ENCODE data around the gene RNASEL.
"Not testable (repeated sequence)": the region's sequence is repeated elsewhere in the genome, so short reads cannot be mapped to it uniquely, and the experiment has no call there.

RNASEL gene

GRCh38 chr1:182564406-182565004, 24.6 kb downstream of the RNASEL start:
- no peaks in the 10 kb centered on the region for H3K27me3 ChIP-seq (ENCODE audit: control insufficient read depth, insufficient read depth, low read length, poor library complexity, severe bottlenecking)
- no peaks in the 10 kb centered on the region for H3K4me1 ChIP-seq (ENCODE audit: control insufficient read depth, insufficient read depth, low read length)
- H3K9me3 ChIP-seq (ENCODE audit: control insufficient read depth, low read length) = no peaks in the 10 kb centered on the region
- H3K27ac ChIP-seq (ENCODE audit: insufficient read depth, low read depth, low read length, poor library complexity, severe bottlenecking) = no peak overlapping the region
- no peak overlapping the region for H3K4me3 ChIP-seq (ENCODE audit: insufficient read depth, low read depth, low read length)
- WGBS, 2 experiments = 90 to 91% methylated on average over 2 of the region's 2 CpGs
- H3K36me3 ChIP-seq (ENCODE audit: control insufficient read depth, insufficient read depth, low read length) = no peaks in the 10 kb centered on the region

DNA sequence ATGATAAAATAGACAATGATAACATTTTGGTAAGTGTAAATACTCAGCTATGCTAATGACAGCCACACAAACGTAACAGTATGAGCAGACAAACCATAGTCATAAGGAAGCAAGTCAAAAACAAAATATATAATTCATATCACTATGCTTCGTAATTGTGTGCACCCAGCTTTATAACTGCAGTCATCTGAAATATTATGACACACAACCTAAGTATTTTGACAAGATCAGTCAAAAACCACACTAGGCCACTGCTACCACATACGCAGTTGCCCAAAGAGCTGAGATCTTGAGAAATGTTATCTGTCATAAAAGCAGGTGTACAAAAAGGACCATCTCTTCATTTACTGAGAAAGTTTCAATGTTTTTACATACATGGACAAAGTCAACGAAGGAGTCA, 26.0 kb downstream of the RNASEL start:
- no peak overlapping the region for H3K4me3 ChIP-seq (ENCODE audit: insufficient read depth, low read depth, low read length)
- no peaks in the 10 kb centered on the region for H3K27me3 ChIP-seq (ENCODE audit: control insufficient read depth, insufficient read depth, low read length, poor library complexity, severe bottlenecking)
- H3K36me3 ChIP-seq (ENCODE audit: control insufficient read depth, insufficient read depth, low read length) = no peaks in the 10 kb centered on the region
- H3K4me1 ChIP-seq (ENCODE audit: control insufficient read depth, insufficient read depth, low read length) = no peaks in the 10 kb centered on the region
- H3K9me3 ChIP-seq (ENCODE audit: control insufficient read depth, low read length) = no peaks in the 10 kb centered on the region
- H3K27ac ChIP-seq (ENCODE audit: insufficient read depth, low read depth, low read length, poor library complexity, severe bottlenecking) = no peak overlapping the region
- WGBS, 2 experiments = 90 to 93% methylated on average over 3 to 4 of the region's 4 CpGs

- Histone ChIP-seq H3K4me1 (ENCODE audit: control insufficient read depth, insufficient read depth, low read length) (no peaks in the 10 kb centered on the region), H3K27me3 (ENCODE audit: control insufficient read depth, insufficient read depth, low read length, poor library complexity, severe bottlenecking) (no peaks in the 10 kb centered on the region), H3K4me3 (ENCODE audit: insufficient read depth, low read depth, low read length) (no peak overlapping the region), H3K27ac (ENCODE audit: insufficient read depth, low read depth, low read length, poor library complexity, severe bottlenecking) (no peak overlapping the region), H3K36me3 (ENCODE audit: control insufficient read depth, insufficient read depth, low read length) (no peaks in the 10 kb centered on the region), H3K9me3 (ENCODE audit: control insufficient read depth, low read length) (no peaks in the 10 kb centered on the region)
- WGBS, 2 experiments = 90 to 96% methylated on average over 4 of the region's 4 CpGs
Measured at GRCh38 chr1:182561456-182561855, 27.6 kb downstream of the RNASEL start.

- H3K4me1 ChIP-seq (ENCODE audit: control insufficient read depth, insufficient read depth, low read length) = no peaks in the 10 kb centered on the region
- no peaks in the 10 kb centered on the region for H3K27me3 ChIP-seq (ENCODE audit: control insufficient read depth, insufficient read depth, low read length, poor library complexity, severe bottlenecking)
- 87 to 90% methylated on average over 7 of the region's 7 CpGs for WGBS, 2 experiments
- H3K27ac ChIP-seq (ENCODE audit: insufficient read depth, low read depth, low read length, poor library complexity, severe bottlenecking) = no peak overlapping the region
- no peak overlapping the region for H3K4me3 ChIP-seq (ENCODE audit: insufficient read depth, low read depth, low read length)
- no peaks in the 10 kb centered on the region for H3K36me3 ChIP-seq (ENCODE audit: control insufficient read depth, insufficient read depth, low read length)
- H3K9me3 ChIP-seq (ENCODE audit: control insufficient read depth, low read length) = no peaks in the 10 kb centered on the region
Measured at GRCh38 chr1:182560392-182560984, 28.6 kb downstream of the RNASEL start.

GRCh38 chr1:182556279-182556678, 32.8 kb downstream of the RNASEL start:
- Histone ChIP-seq H3K27ac (ENCODE audit: insufficient read depth, low read depth, low read length, poor library complexity, severe bottlenecking) (no peak overlapping the region), H3K4me3 (ENCODE audit: insufficient read depth, low read depth, low read length) (no peak overlapping the region), H3K9me3 (ENCODE audit: control insufficient read depth, low read length) (no peaks in the 10 kb centered on the region), H3K36me3 (ENCODE audit: control insufficient read depth, insufficient read depth, low read length) (no peaks in the 10 kb centered on the region), H3K27me3 (ENCODE audit: control insufficient read depth, insufficient read depth, low read length, poor library complexity, severe bottlenecking) (no peaks in the 10 kb centered on the region), H3K4me1 (ENCODE audit: control insufficient read depth, insufficient read depth, low read length) (no peaks in the 10 kb centered on the region)

DNA sequence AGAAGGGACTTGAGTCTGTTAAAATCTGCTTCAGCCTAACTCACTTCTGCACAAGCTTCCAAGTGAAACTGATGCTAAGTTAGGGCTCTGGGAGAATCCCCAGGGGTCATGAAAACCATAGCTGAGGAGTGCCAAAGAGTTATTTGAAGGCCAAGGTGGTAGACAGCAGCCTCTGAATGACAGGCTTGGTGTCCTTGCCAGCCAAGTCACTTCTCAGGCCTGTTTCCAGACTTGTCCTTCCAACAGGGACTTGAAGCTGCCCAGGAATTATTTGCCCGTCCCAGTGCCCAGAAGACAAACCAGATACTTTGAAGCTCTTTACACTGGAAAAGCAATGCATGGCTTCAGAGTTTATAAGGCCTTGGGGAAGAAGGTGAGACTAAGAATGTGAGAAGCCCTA, 33.6 kb downstream of the RNASEL start:
- H3K4me1 ChIP-seq (ENCODE audit: control insufficient read depth, insufficient read depth, low read length) = no peaks in the 10 kb centered on the region
- no peak overlapping the region for H3K27ac ChIP-seq (ENCODE audit: insufficient read depth, low read depth, low read length, poor library complexity, severe bottlenecking)
- no peaks in the 10 kb centered on the region for H3K27me3 ChIP-seq (ENCODE audit: control insufficient read depth, insufficient read depth, low read length, poor library complexity, severe bottlenecking)
- no peak overlapping the region for H3K4me3 ChIP-seq (ENCODE audit: insufficient read depth, low read depth, low read length)
- H3K9me3 ChIP-seq (ENCODE audit: control insufficient read depth, low read length) = no peaks in the 10 kb centered on the region
- no peaks in the 10 kb centered on the region for H3K36me3 ChIP-seq (ENCODE audit: control insufficient read depth, insufficient read depth, low read length)
- 91 to 95% methylated on average over 1 of the region's 1 CpG for WGBS, 2 experiments

DNA sequence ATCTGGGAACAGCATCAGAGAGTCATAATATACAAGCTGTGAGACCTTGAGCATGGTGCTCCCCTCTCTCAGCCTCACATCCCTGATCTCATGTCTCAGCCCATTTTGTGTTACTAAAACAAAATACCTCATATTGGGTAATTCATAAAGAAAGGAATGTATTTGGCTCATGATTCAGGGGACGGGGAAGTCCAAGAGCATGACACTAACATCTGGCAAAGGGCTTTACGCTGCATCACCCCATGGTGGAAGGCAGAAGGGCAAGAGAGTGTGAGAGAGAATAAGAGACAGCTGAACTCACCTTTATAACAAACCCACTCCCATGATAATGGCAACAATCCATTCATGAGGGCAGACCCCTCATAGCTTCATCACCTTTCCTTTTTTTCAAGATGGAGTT, 36.5 kb downstream of the RNASEL start:
- Histone ChIP-seq H3K4me1 (ENCODE audit: control insufficient read depth, insufficient read depth, low read length) (no peaks in the 10 kb centered on the region), H3K27ac (ENCODE audit: insufficient read depth, low read depth, low read length, poor library complexity, severe bottlenecking) (no peak overlapping the region), H3K36me3 (ENCODE audit: control insufficient read depth, insufficient read depth, low read length) (no peaks in the 10 kb centered on the region), H3K4me3 (ENCODE audit: insufficient read depth, low read depth, low read length) (no peak overlapping the region), H3K9me3 (ENCODE audit: control insufficient read depth, low read length) (no peaks in the 10 kb centered on the region), H3K27me3 (ENCODE audit: control insufficient read depth, insufficient read depth, low read length, poor library complexity, severe bottlenecking) (no peaks in the 10 kb centered on the region)
- 94 to 97% methylated on average over 2 of the region's 2 CpGs for WGBS, 2 experiments

- WGBS, 2 experiments = no CpG with 5 or more reads among the region's 1 CpG
- Histone ChIP-seq H3K27ac (ENCODE audit: insufficient read depth, low read depth, low read length, poor library complexity, severe bottlenecking) (no peak overlapping the region), H3K9me3 (ENCODE audit: control insufficient read depth, low read length) (no peaks in the 10 kb centered on the region), H3K27me3 (ENCODE audit: control insufficient read depth, insufficient read depth, low read length, poor library complexity, severe bottlenecking) (no peaks in the 10 kb centered on the region), H3K4me3 (ENCODE audit: insufficient read depth, low read depth, low read length) (no peak overlapping the region), H3K4me1 (ENCODE audit: control insufficient read depth, insufficient read depth, low read length) (no peaks in the 10 kb centered on the region), H3K36me3 (ENCODE audit: control insufficient read depth, insufficient read depth, low read length) (no peaks in the 10 kb centered on the region)
Measured at GRCh38 chr1:182549811-182550210, 39.2 kb downstream of the RNASEL start.

- no peaks in the 10 kb centered on the region for H3K36me3 ChIP-seq (ENCODE audit: control insufficient read depth, insufficient read depth, low read length)
- H3K9me3 ChIP-seq (ENCODE audit: control insufficient read depth, low read length) = no peaks in the 10 kb centered on the region
- H3K27me3 ChIP-seq (ENCODE audit: control insufficient read depth, insufficient read depth, low read length, poor library complexity, severe bottlenecking) = no peaks in the 10 kb centered on the region
- H3K4me3 ChIP-seq (ENCODE audit: insufficient read depth, low read depth, low read length) = no peak overlapping the region
- no peaks in the 10 kb centered on the region for H3K4me1 ChIP-seq (ENCODE audit: control insufficient read depth, insufficient read depth, low read length)
- H3K27ac ChIP-seq (ENCODE audit: insufficient read depth, low read depth, low read length, poor library complexity, severe bottlenecking) = no peak overlapping the region
Measured at GRCh38 chr1:182549346-182549745, 39.7 kb downstream of the RNASEL start.

GRCh38 chr1:182533896-182534295, 55.2 kb downstream of the RNASEL start:
- no peaks in the 10 kb centered on the region for H3K4me1 ChIP-seq (ENCODE audit: control insufficient read depth, insufficient read depth, low read length)
- no peak overlapping the region for H3K4me3 ChIP-seq (ENCODE audit: insufficient read depth, low read depth, low read length)
- no peak overlapping the region for H3K27ac ChIP-seq (ENCODE audit: insufficient read depth, low read depth, low read length, poor library complexity, severe bottlenecking)
- 93 to 100% methylated on average over 1 to 2 of the region's 2 CpGs for WGBS, 2 experiments
- H3K9me3 ChIP-seq (ENCODE audit: control insufficient read depth, low read length) = no peaks in the 10 kb centered on the region
- H3K36me3 ChIP-seq (ENCODE audit: control insufficient read depth, insufficient read depth, low read length) = no peaks in the 10 kb centered on the region
- H3K27me3 ChIP-seq (ENCODE audit: control insufficient read depth, insufficient read depth, low read length, poor library complexity, severe bottlenecking) = no peaks in the 10 kb centered on the region

- not testable (repeated sequence) for H3K9me3 ChIP-seq (ENCODE audit: control insufficient read depth, low read length); H3K4me3 ChIP-seq (ENCODE audit: insufficient read depth, low read depth, low read length)
- WGBS, 2 experiments = 85 to 93% methylated on average over 5 of the region's 5 CpGs
Measured at GRCh38 chr1:182528206-182528605, 60.9 kb downstream of the RNASEL start.

More at GRCh38 chr1:182528206-182528605, 60.9 kb downstream of the RNASEL start:
- not testable (repeated sequence) for H3K27ac ChIP-seq (ENCODE audit: insufficient read depth, low read depth, low read length, poor library complexity, severe bottlenecking); H3K4me1 ChIP-seq (ENCODE audit: control insufficient read depth, insufficient read depth, low read length); H3K27me3 ChIP-seq (ENCODE audit: control insufficient read depth, insufficient read depth, low read length, poor library complexity, severe bottlenecking); H3K36me3 ChIP-seq (ENCODE audit: control insufficient read depth, insufficient read depth, low read length)

Measured in ectodermal cell (in vitro differentiated cells).